HG02884 (cell line): ENCODE data around the gene HMBS.
"Not testable (repeated sequence)": the region's sequence is repeated elsewhere in the genome, so short reads cannot be mapped to it uniquely, and the experiment has no call there.

Source experiments
- ATAC-seq: cut with Tn5 transposase; IDR thresholded peaks from one replicate; pipeline ENCODE4 v1.9.1; 2021; ENCODE audit warnings: mild to moderate bottlenecking, moderate library complexity; ENCODE audit not compliant: unreplicated experiment

Gene HMBS

GRCh38 chr11:119118227-119118626 lies 33.5 kb downstream of the HMBS start:
- ATAC-seq = no peak

- no peak for ATAC-seq
Observed at GRCh38 chr11:119118946-119119345, 34.3 kb downstream of the HMBS start.

DNA sequence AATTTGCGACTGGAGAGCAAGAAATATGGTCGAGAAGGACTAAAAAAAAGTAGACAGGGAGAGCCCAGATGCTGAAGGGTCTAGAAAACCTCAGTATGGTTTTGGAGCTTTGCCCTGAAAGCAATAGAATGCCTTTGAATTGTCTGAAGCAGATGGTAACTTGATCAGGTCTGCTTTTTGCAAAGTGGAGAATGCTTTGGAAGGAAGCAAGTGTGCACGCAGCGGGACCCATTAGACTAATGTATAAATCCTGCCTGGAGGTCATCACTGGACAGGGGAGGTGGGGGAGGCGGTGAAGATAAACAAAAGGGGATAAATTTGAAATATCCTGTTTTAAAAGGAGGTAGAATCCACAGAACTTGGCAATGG lies 35.9 kb downstream of the HMBS start:
- ATAC-seq = no peak

GRCh38 chr11:119121008-119121810 lies 36.5 kb downstream of the HMBS start, which contains the start of gene HINFP:
Gene HINFP, plus strand, starts transcription at chr11:119121580. Its CDS starts 5,365 bp downstream, at chr11:119126945.
- ATAC-seq = peak; percentile 92

DNA sequence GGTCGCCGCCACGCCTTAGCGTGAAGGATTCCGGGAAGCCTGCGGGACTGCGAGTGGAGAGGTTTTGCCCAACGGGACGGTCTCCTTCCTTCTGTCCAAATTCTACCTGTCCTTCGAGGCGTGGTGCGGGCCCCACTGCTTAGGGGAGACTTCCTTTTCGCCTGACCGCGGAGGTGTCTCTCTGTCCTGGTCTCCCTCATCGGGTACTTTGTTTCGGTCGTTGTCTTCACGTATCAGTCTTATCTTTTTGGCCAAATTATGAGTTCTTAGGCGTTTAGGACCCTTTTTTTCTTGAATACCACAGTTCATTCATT lies 37.1 kb downstream of the HMBS start:
- no peak for ATAC-seq

GRCh38 chr11:119125821-119126220 lies 41.1 kb downstream of the HMBS start:
- ATAC-seq = no peak

DNA sequence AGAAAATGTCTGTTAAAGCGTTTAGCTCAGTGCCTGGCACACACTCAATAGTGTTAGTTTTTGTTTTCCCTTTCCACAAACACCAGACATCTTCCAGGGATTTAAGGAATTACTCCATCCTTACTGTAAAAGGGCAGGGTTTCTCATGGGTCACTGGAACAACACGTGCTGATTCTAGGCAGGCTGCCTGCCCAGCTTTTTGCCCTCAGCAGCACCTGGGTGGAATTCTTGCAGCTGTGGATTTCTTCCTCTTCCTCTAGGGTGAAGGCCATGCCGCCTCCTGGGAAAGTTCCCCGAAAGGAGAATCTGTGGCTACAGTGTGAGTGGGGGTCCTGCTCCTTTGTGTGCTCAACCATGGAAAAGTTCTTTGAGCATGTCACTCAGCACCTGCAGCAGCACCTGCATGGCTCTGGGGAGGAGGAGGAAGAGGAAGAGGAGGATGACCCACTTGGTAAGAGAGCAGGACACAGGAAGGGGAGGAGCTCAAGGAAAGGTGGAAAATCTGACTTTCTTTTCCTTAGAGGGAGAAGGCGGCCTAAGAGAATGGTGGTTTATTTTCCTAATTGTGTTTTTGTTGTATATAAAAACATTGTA lies 42.1 kb downstream of the HMBS start:
- ATAC-seq = no peak

DNA sequence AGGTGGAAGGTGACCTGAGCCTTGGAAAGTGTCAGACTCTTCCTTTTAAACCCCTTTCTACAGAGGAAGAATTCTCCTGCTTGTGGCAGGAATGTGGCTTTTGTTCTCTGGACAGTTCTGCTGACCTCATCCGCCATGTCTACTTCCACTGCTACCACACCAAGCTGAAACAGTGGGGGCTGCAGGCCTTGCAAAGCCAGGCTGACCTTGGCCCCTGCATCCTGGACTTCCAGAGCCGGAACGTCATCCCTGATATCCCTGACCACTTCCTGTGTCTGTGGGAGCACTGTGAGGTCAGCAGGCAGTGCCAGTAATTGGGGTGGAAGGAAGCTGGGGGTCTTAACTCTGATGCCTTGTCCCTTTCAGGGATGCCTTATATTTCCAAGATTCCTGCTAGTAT lies 46.0 kb downstream of the HMBS start:
- ATAC-seq = no peak

DNA sequence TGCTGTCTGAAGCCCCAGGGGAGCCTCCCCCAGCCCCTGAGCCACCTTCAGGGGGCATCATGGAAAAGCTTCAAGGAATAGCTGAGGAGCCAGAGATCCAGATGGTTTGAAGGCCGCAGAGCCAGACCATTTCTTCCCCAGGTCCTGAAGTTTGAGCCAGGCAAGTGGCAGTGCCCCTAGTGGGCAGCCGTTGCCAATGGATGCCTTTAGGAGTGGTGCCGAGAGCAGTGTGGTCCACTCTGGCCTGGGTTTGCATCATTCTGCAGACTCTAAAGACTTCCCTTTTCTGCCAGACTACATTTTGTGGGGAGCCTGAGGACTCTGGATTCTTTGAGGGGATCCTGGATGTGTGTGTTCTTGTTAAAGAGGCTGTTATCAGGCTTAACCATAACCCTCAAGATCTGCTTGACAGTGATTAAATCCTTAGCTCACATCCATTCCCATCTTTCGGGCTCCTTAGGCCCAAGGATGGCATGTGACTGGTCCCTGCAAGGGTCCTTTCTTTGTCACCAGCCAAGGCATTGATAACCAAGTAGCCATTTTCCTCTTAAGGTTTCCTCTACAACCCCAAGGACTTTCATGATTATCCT lies 49.8 kb downstream of the HMBS start:
- no peak for ATAC-seq

GRCh38 chr11:119139276-119139675 lies 54.6 kb downstream of the HMBS start:
- not testable (repeated sequence) for ATAC-seq
